CD4-positive, alpha-beta memory T cell (primary cell): ENCODE data around the gene PTPRB. TPM values are rescaled to one million over a fixed set of nuclear protein-coding genes. Genes with fewer than 3 reads are reported as not detected.

Experiments used
- CTCF ChIA-PET: fragments of 350-600 bp; sonication (Branson Sonifier 250); formaldehyde crosslinking; loops from one replicate; lab custom pipeline; 2021; ENCODE audit warnings: inconsistent platforms; ENCODE audit not compliant: partially characterized antibody; lab: Charles Lee
- POLR2A ChIA-PET: fragments of 350-600 bp; sonication (Branson Sonifier 250); formaldehyde crosslinking; loops from one replicate; lab custom pipeline; 2021; ENCODE audit not compliant: partially characterized antibody; lab: Charles Lee
- DNase-seq, 5 donors: peaks; one replicate each; pipeline versions ENCODE4 v3.0.0 to v3.0.0-alpha.2; 2020 to 2022; ENCODE audit warnings: mixed read lengths in 1 of 5
- H3K27ac ChIP-seq: one replicate; pipeline ENCODE4 v1.7.0; 2013; ENCODE audit warnings: low read depth, low read length
- H3K27me3 ChIP-seq: 2 replicates; pipeline ENCODE4 v1.7.0; 2013; ENCODE audit warnings: mild to moderate bottlenecking, low read length, moderate library complexity; ENCODE audit not compliant: insufficient read depth
- H3K36me3 ChIP-seq: 2 replicates; pipeline ENCODE4 v1.7.0; 2013; ENCODE audit warnings: mild to moderate bottlenecking, low read length, moderate library complexity; ENCODE audit not compliant: insufficient read depth
- H3K4me1 ChIP-seq: 2 replicates; pipeline ENCODE4 v1.7.0; 2013; ENCODE audit warnings: mild to moderate bottlenecking, low read length, moderate library complexity; ENCODE audit not compliant: insufficient read depth
- H3K4me3 ChIP-seq, 2 donors: one replicate each; pipeline ENCODE4 v1.7.0; 2013; ENCODE audit warnings: low read length in 2 of 2, mild to moderate bottlenecking in 1 of 2
- H3K9me3 ChIP-seq, 2 donors: one replicate each; pipeline ENCODE4 v1.7.0; 2013; ENCODE audit warnings: low read length in 2 of 2, control low read depth in 1 of 2; ENCODE audit not compliant: control insufficient read depth in 1 of 2
- H3K27ac Mint-ChIP-seq, 7 donors: one replicate each; pipeline ENCODE4 v1.8.0; 2020 to 2021; ENCODE audit warnings: mixed read lengths in 7 of 7, mild to moderate bottlenecking in 6 of 7, inconsistent platforms in 3 of 7, moderate library complexity in 3 of 7
- H3K27me3 Mint-ChIP-seq, 2 donors: one replicate each; pipeline ENCODE4 v1.8.0; 2020 to 2021; ENCODE audit warnings: mixed read lengths in 2 of 2
- H3K36me3 Mint-ChIP-seq, 2 donors: one replicate each; pipeline ENCODE4 v1.8.0; 2020 to 2021; ENCODE audit warnings: mixed read lengths in 2 of 2, inconsistent platforms in 1 of 2, mild to moderate bottlenecking in 1 of 2
- H3K4me1 Mint-ChIP-seq, 4 donors: one replicate each; pipeline ENCODE4 v1.8.0; 2020 to 2021; ENCODE audit warnings: mixed read lengths in 4 of 4, mild to moderate bottlenecking in 1 of 4
- H3K4me3 Mint-ChIP-seq, 8 donors: one replicate each; pipeline ENCODE4 v1.8.0; 2020 to 2021; ENCODE audit warnings: mixed read lengths in 8 of 8, mild to moderate bottlenecking in 7 of 8, moderate library complexity in 6 of 8, inconsistent platforms in 3 of 8
- H3K9me3 Mint-ChIP-seq, 8 donors: one replicate each; pipeline ENCODE4 v1.8.0; 2020 to 2021; ENCODE audit warnings: mixed read lengths in 8 of 8, mild to moderate bottlenecking in 5 of 8, inconsistent platforms in 3 of 8, moderate library complexity in 1 of 8
- intact Hi-C: fragments of 100-400 bp; cut with micrococcal nuclease; formaldehyde crosslinking; loops from one replicate; pipeline ENCODE4 v1.15.1; 2023
- polyA plus RNA-seq, 2 donors: library from polyadenylated mRNA; unstranded; fragments of 300-500 nt; fragmentation: Illumina TruSeq; gene quantifications; one replicate each; pipeline ENCODE4 v1.2.3, GENCODE V29; 2021
- total RNA-seq, 2 experiments: library from RNA; stranded (reverse); gene quantifications; one replicate each; pipeline ENCODE4 v1.2.3, GENCODE V29; 2021

Gene PTPRB
- total and polyA plus RNA-seq, 4 experiments from 2014 or later: not detected

DNA sequence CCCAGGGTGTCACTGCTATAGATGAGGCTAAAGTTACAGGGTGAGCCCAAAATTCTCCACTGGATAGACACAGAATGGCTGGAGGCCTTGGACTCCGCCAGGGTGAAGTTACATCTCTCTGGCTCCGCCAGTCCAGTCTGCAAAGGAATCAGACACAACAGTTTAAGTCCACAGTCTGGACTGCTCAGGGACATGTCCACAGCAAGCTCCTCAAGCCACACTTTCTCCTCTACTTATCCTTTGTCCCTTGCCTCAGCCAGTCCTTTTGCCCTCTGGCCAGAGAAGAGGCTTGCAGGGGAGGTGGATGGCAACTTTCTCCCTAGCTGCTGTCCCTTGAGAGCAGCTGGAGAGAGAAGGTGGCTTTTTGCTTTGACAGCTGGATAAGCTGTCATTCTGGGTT is 28.0 kb downstream of the PTPRB start:
- no peaks in the 10 kb centered on the region for H3K36me3 Mint-ChIP-seq
- Histone ChIP-seq H3K27ac (no peak overlapping the region), H3K4me3 (no peak overlapping the region), H3K36me3 (no peaks in the 10 kb centered on the region), H3K27me3 (no peaks in the 10 kb centered on the region), H3K4me1 (no peaks in the 10 kb centered on the region), H3K9me3 (no peaks in the 10 kb centered on the region)
- peaks cover 29 to 31% of the 10 kb centered on the region in 2 donors for H3K27me3 Mint-ChIP-seq
- ChIA-PET CTCF (no interaction called here), POLR2A (no interaction called here)
- peaks cover 0 to 2% (median 0%) of the 10 kb centered on the region in 8 donors for H3K9me3 Mint-ChIP-seq
- H3K4me3 Mint-ChIP-seq: peak overlapping the region in 3 of 8 donors; percentile 61 to 72 (median 66)
- no peak for DNase-seq
- intact Hi-C loops: no loop called here
- no peak overlapping the region for H3K27ac Mint-ChIP-seq
- peaks cover 3 to 11% (median 4%) of the 10 kb centered on the region in 4 donors for H3K4me1 Mint-ChIP-seq

DNA sequence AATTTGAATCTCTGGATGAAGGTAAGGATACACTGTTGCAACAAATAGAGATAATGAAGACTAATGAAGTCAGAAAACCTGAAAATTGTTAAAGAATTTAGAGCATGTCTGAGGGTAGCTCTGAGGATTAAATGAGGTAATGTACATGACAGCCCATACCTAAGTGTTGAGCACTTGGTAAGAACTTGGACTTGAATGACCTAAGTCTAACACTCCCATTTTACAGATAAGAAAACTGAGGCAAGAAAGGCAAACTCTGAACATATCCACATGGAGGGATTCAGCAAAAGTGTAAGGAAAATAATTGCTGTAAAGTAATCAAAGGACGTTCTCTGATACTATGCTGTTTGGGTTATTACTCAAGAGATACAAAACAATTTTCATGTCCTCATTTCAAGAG is 29.0 kb downstream of the PTPRB start:
- Mint-ChIP-seq H3K27ac (no peak overlapping the region), H3K4me1 (peaks cover 3 to 11% (median 4%) of the 10 kb centered on the region in 4 donors), H3K9me3 (peaks cover 0 to 2% (median 0%) of the 10 kb centered on the region in 8 donors), H3K27me3 (peaks cover 25 to 26% of the 10 kb centered on the region in 2 donors), H3K36me3 (no peaks in the 10 kb centered on the region), H3K4me3 (no peak overlapping the region)
- ChIA-PET CTCF (no interaction called here), POLR2A (no interaction called here)
- no peak for DNase-seq
- Histone ChIP-seq H3K4me1 (no peaks in the 10 kb centered on the region), H3K36me3 (no peaks in the 10 kb centered on the region), H3K4me3 (no peak overlapping the region), H3K27me3 (no peaks in the 10 kb centered on the region), H3K27ac (no peak overlapping the region), H3K9me3 (no peaks in the 10 kb centered on the region)
- intact Hi-C loops: no loop called here

DNA sequence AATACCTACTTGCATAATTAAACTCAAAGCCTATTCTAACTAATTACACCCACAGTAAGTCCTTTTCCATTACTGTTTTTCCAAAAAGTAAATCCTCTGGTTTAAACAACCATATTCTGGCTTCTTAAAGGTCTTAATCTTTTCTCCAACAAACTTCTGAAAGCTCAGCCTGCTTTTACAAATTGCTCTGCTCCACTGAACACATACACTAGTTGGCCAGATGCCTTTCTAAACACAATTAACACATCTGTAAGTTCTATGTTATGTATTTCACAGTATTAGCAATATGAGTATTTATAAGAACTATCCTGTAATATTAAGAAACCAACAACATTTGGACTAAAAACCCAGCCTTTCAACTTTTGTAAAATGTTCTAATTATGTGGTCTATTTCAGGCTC is 30.1 kb downstream of the PTPRB start:
- no peaks in the 10 kb centered on the region for H3K36me3 ChIP-seq
- H3K4me1 ChIP-seq: no peaks in the 10 kb centered on the region
- Mint-ChIP-seq H3K27ac (no peak overlapping the region), H3K4me3 (no peak overlapping the region), H3K36me3 (no peaks in the 10 kb centered on the region), H3K27me3 (peaks cover 25 to 31% of the 10 kb centered on the region in 2 donors), H3K9me3 (peaks cover 0 to 2% (median 0%) of the 10 kb centered on the region in 8 donors), H3K4me1 (peaks cover 3 to 11% (median 4%) of the 10 kb centered on the region in 4 donors)
- DNase-seq: no peak
- no peak overlapping the region for H3K27ac ChIP-seq
- intact Hi-C loops: no loop called here
- H3K27me3 ChIP-seq: no peaks in the 10 kb centered on the region
- ChIA-PET CTCF (interaction anchor here (1.5 kb wide), 1 partner anchor 727 kb away, joined by 3 read pairs; no protein-coding TSS in a partner anchor), POLR2A (no interaction called here)
- no peaks in the 10 kb centered on the region for H3K9me3 ChIP-seq
- no peak overlapping the region for H3K4me3 ChIP-seq

GRCh38 chr12:70605976-70606375 is 31.3 kb downstream of the PTPRB start:
- peaks cover 0 to 2% (median 0%) of the 10 kb centered on the region in 8 donors for H3K9me3 Mint-ChIP-seq
- no peaks in the 10 kb centered on the region for H3K36me3 ChIP-seq
- H3K9me3 ChIP-seq: no peaks in the 10 kb centered on the region
- intact Hi-C loops: no loop called here
- peaks cover 20 to 25% of the 10 kb centered on the region in 2 donors for H3K27me3 Mint-ChIP-seq
- peaks cover 3 to 11% (median 4%) of the 10 kb centered on the region in 4 donors for H3K4me1 Mint-ChIP-seq
- H3K4me1 ChIP-seq: no peaks in the 10 kb centered on the region
- DNase-seq: no peak
- ChIA-PET CTCF (interaction anchor here (1.5 kb wide), 1 partner anchor 726 kb away, joined by 3 read pairs; no protein-coding TSS in a partner anchor), POLR2A (no interaction called here)
- H3K27ac Mint-ChIP-seq: no peak overlapping the region
- no peak overlapping the region for H3K27ac ChIP-seq
- no peak overlapping the region for H3K4me3 Mint-ChIP-seq
- H3K27me3 ChIP-seq: no peaks in the 10 kb centered on the region
- no peaks in the 10 kb centered on the region for H3K36me3 Mint-ChIP-seq
- no peak overlapping the region for H3K4me3 ChIP-seq

DNA sequence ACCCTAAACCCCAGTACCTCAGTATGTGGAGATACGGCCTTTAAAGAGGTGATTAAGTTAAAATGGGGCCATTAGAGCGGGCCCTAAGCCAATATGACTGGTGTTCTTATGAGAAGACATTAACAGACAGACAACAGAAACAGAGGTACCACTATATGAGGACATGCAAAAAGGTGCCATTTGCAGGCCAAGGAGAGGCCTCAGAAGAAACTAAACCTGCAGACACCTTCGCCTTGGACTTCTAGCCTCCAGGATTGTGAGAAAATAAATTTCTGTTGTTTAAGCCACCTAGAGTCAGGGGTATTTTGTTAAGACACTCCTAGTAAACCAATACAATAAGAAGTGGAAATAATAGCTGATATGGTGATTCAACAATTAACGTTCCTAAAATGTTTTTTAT is 32.6 kb downstream of the PTPRB start:
- H3K4me3 ChIP-seq: no peak overlapping the region
- no peak overlapping the region for H3K4me3 Mint-ChIP-seq
- H3K27me3 Mint-ChIP-seq: peaks cover 15 to 19% of the 10 kb centered on the region in 2 donors
- peaks cover 0 to 2% (median 0%) of the 10 kb centered on the region in 8 donors for H3K9me3 Mint-ChIP-seq
- ChIA-PET POLR2A (no interaction called here), CTCF (no interaction called here)
- no peak for DNase-seq
- no peaks in the 10 kb centered on the region for H3K4me1 ChIP-seq
- intact Hi-C loops: no loop called here
- H3K9me3 ChIP-seq: no peaks in the 10 kb centered on the region
- no peaks in the 10 kb centered on the region for H3K36me3 Mint-ChIP-seq
- H3K4me1 Mint-ChIP-seq: peaks cover 0 to 5% (median 0%) of the 10 kb centered on the region in 4 donors
- H3K27ac Mint-ChIP-seq: no peak overlapping the region
- no peak overlapping the region for H3K27ac ChIP-seq
- no peaks in the 10 kb centered on the region for H3K27me3 ChIP-seq
- H3K36me3 ChIP-seq: no peaks in the 10 kb centered on the region

DNA sequence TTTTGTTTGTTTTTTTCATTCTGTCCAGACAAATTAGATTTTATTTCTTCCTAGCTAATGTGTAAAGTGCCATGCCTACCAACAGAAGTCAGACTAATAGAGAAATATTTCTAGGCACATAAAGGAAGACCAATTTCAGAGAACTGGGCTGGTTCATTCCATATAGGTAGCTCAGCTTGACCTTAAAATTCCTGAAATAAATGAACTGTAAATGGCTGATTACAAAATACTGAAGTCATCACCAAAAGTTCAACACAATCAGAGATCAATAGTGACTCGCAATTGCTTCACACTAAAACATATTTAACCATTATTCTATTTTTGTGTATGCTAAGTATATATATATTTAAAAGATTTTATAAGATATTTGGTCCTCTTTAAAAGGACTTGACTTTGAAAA is 34.2 kb downstream of the PTPRB start:
- peaks cover 0 to 2% (median 0%) of the 10 kb centered on the region in 8 donors for H3K9me3 Mint-ChIP-seq
- no peak overlapping the region for H3K27ac Mint-ChIP-seq

GRCh38 chr12:70598467-70599193 is 38.6 kb downstream of the PTPRB start:
- H3K9me3 ChIP-seq: no peaks in the 10 kb centered on the region
- CTCF ChIA-PET: no interaction called here
- no peaks in the 10 kb centered on the region for H3K36me3 Mint-ChIP-seq
- no peak overlapping the region for H3K4me3 ChIP-seq
- H3K27ac Mint-ChIP-seq: no peak overlapping the region
- no peaks in the 10 kb centered on the region for H3K4me1 Mint-ChIP-seq
- no peaks in the 10 kb centered on the region for H3K36me3 ChIP-seq
- DNase-seq: no peak
- no peak overlapping the region for H3K27ac ChIP-seq
- peaks cover 0 to 4% (median 0%) of the 10 kb centered on the region in 8 donors for H3K9me3 Mint-ChIP-seq
- no peaks in the 10 kb centered on the region for H3K27me3 ChIP-seq
- POLR2A ChIA-PET: no interaction called here
- H3K4me1 ChIP-seq: no peaks in the 10 kb centered on the region
- H3K4me3 Mint-ChIP-seq: no peak overlapping the region
- intact Hi-C loops: no loop called here
- H3K27me3 Mint-ChIP-seq: peaks cover 5 to 12% of the 10 kb centered on the region in 2 donors

More for the DNA sequence above, 34.2 kb downstream of the PTPRB start:
- intact Hi-C loops: no loop called here
- H3K27me3 Mint-ChIP-seq: peaks cover 4 to 11% of the 10 kb centered on the region in 2 donors
- no peak overlapping the region for H3K27ac ChIP-seq
- H3K4me1 ChIP-seq: no peaks in the 10 kb centered on the region
- no peak overlapping the region for H3K4me3 ChIP-seq
- no peaks in the 10 kb centered on the region for H3K36me3 ChIP-seq
- H3K4me3 Mint-ChIP-seq: no peak overlapping the region
- POLR2A ChIA-PET: no interaction called here
- H3K36me3 Mint-ChIP-seq: no peaks in the 10 kb centered on the region
- CTCF ChIA-PET: no interaction called here
- no peaks in the 10 kb centered on the region for H3K4me1 Mint-ChIP-seq
- DNase-seq: no peak
- H3K27me3 ChIP-seq: no peaks in the 10 kb centered on the region
- no peaks in the 10 kb centered on the region for H3K9me3 ChIP-seq
